NCI-H1092 treated with DMSO at 0.1 percent for 48 hours (cell line): ENCODE measurements around the gene ASB3.
"Not testable (repeated sequence)": the region's sequence is repeated elsewhere in the genome, so short reads cannot be mapped to it uniquely, and the experiment has no call there.

ENCODE experiments used
- DNase-seq: peaks from one replicate; lab custom pipeline; 2025; lab: John Stamatoyannopoulos, UW

The ASB3 gene

DNA sequence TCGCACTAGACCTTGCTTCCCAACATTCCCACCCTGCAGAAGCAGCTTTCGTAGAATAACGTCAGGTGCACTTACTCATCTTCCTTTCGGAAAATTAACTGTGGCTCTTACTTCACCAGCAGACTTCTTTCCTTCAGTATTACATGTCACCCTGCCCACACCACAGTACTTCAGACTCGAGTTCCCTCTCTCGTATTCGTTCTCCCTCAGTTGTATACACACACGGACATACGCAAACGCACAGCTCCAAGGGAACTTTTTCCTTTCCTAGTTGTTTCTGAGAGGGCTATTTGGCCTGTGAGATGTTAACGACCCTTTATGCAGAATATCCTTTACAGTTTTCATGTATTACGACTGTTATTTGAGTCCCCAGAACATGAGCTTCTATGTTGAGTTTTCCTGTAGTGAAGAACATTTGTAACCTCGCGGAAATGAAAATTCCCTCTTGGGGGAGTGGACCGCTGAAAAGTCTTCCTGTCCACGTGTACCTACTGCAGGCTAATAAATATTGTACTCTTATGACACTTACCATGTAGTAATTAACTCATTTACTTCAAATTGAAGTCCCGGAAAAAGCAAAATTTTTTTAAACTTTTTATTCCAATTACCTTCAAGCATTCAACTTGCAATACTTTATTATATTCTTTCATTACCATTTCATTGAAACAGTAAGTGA, 999 bp upstream of the ASB3 start:
- DNase-seq = no peak

DNA sequence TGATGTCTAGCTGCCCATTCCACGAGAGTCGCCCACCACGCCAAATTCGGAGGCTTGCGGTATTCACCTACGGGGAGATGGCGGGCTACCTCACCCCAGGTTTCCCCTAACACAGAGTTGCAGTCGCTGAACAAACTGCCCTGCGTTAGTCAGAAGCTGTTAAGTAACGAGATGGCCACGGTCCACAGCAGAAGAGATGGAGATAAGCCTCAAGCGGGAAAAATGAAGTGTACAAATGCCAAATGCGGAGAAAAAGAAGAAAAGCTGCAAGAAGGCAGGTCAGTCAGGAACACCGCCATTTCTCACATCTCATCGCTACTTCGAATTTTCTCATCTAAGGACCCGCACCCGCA, 425 bp downstream of the ASB3 start:
- DNase-seq = peak; percentile 44

DNA sequence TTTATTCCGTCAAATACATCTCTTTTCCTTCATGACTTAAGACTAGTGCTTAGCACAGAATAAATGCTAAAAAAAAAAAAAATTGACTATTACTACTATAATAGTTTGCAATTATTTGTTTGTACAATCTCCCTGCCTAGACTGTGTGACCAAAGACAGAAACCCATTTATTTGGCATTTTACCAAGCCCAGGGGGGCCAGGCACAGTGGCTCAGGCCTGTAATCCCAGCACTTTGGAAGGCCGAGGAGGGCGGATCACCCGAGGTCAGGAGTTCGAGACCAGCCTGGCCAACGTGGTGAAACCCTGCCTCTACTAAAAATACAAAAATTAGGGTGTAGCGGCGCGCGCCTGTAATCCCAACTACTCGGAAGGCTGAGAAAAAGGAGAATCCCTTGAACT, 1.4 kb downstream of the ASB3 start:
- DNase-seq = no peak

DNA sequence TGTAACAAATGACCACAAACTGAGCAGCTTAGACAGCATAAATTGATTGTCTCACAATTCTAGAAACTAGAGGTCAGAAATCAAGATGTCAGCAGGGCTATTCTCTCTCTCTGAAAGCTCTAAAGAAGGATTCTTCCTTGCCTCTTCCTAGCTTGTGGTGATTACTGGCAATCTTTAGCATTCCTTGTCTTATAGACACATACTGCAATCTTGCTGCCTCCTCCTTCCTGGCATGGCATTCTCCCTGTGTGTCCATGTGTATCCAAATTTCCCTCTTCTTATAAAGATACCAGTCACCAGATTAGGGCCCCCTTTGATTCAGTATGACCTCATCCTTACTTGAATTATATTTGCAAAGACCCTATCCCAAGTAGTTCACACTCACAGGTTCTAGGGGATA, 2.3 kb downstream of the ASB3 start:
- DNase-seq = no peak

DNA sequence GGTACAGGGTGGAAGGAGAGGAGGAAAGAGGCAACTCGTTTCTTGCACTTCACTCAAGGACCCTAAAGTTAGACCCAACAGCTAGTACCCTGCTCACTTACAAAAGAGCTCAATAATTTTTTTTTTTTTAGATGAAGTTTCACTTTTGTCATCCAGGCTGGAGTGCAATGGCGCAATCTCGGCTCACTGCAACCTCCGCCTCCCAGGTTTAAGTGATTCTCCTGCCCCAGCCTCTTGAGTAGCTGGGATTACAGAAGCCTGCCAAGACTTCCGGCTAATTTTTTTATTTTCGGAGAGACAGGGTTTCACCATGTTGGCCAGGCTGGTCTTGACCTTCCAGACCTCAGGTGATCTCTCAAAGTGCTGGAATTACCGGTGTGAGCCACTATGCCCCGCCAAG, 4.1 kb downstream of the ASB3 start:
- no peak for DNase-seq

DNA sequence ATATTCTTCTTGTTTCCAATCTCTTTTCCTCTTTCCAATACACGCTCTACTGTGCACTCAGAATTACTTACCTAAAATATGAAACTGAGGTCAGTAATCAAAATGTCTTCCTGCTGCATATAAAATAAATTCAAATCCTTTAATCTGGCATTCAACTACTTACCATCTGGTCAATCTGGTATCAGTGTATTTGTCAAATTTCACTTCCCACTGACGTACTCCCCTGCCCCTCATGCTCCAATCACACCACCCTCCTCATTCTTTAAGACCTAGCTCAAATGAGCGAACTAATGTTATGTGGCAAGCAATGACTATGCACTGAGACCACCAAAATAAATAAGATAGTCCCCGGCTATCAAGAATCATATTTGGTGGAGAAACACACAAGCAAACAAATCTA, 6.7 kb downstream of the ASB3 start:
- no peak for DNase-seq

DNA sequence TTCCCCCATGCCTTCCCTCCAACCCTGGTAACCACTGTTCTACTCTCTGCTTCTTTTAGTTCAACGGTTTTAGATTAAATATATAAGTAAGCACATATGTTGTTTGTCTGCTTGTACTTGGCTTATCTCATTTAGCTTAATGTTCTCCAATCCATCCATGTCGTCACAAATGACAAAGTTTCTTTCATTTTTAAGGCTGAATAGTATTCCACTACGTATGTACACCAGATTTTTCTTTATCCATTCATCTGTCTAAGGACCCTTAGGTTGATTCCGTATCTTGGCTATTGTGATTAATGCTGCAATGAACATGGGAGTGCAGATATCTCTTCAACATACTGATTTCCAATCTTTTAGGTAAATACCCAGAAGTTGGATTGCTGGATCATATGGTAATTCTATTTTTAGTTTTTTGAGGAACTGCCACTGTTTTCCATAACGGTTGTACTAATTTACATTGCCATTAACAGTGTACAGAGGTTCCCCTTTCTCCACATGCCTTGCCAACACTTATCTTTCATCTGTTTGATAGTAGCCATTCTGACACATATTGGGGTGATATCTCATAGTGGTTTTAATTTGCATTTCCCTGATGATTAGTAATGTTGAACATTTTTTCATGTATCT, 8.1 kb downstream of the ASB3 start:
- no peak for DNase-seq

DNA sequence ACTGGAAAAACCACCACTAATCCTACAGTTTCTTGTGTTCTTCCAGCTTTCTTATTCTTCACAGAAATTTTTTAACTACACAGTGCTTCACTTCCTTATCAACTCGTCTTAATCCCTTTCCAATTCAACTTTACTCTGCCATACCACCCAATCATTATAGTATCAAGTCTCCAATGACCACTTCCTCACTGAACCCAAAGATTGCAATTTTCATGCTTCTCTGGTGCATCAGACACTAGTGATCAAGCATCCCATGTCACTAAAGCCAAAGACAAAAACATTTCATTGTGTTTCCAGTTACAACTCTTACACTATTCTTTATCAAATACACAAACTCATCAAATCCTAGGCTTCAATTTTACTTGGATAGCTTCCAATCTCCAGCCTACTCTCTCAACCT, 9.6 kb downstream of the ASB3 start:
- DNase-seq = no peak

DNA sequence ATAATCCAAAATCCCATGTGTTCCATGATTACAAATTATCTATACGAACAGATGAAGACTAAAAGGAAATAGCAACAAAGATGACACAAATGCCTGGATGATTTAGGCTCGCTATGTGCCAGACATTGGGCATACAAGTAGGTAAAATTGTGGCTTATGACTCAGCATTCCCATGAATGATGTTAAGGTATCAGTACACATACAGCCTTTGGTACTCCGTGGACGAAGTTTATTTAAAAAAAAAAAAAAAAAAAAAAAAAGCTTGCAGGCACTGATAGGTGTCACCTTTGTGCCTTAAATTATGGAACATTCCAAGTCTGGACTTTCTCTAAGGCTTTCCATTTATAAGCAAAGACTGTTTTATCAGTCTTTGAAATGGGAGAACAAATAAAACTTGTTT, 16.5 kb downstream of the ASB3 start:
- DNase-seq = no peak

DNA sequence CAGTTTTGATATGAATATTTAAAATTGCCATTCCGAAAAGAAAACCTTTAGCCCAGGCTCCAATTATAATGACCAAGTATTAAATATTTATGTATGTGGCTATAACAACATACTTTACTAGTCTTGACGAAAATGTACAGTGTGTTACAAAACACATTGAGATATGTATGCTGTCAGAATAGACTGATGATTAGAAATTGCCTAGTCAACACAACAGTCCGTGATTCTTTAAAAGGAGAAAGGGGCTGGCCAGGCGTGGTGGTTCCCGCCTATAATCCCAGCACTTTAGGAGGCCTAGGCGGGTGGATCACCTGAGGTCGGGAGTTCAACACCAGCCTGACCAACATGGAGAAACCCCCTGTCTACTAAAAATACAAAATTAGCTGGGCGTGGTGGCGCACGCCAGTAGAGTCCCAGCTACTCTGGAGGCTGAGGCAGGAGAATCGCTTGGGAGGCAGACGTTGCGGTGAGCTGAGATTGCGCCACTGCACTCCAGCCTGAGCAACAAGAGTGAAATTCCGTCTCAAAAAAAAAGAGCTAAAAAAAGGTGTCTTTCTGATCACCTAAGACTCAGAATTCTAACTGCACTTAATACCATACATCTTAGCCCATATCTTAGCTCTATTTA, 17.3 kb downstream of the ASB3 start:
- DNase-seq = no peak

DNA sequence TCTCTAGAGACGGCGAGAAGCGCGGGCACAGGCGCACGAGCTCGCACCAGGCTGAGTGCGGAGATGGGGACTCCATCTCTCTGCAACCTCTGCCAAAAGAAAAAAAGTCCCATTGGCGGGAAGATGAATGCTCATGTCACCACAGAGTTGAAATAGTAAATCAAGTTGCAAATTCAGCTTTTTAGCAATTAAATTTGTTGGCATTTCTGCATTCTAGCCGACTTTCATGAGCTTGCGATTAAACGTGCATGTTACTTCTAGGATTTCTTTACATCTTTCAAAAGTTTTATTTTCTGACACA, 18.6 kb downstream of the ASB3 start:
- no peak for DNase-seq

DNA sequence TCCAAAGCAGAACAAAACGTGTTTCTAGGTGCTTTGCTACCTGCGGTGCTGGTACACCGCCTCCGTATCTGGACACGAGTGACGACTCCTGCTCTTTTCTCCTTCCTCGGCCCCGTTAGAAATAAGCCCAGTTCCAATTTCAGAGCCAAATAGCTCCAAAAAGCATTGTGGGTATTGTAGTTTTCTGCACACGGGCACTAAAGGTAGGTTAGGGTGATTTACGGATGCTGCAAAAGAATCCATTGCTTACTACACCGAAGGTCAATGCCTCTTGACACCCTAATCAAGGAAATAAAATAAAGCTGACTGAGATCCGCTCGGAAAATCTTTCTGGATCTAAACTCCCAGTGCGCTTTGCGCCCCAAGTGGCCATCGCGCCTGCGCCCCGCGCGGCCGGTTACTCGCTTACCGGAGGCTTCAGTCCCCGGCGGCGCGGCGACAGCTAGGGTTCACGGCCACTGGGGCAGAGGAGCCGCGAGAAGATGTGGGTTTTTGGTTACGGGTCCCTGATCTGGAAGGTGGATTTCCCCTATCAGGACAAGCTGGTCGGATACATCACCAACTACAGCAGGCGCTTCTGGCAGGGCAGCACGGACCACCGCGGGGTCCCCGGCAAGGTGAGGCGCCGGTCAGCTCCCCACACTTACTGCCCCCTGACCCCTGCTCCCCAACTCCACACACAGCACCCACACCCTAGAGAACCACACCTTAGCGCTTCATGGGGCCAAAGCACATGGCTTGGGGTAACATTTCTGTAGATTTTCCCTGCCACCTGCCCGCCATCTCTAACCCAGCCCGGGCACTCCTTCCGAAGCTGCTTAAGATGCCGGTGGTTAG, 19.1 kb downstream of the ASB3 start, which contains the start of gene CHAC2:
Gene CHAC2 (plus strand): TSS at position 400 of the 837 bp plus-strand sequence. CDS start 83 bp downstream, at position 483.
- peak; percentile 70 for DNase-seq

DNA sequence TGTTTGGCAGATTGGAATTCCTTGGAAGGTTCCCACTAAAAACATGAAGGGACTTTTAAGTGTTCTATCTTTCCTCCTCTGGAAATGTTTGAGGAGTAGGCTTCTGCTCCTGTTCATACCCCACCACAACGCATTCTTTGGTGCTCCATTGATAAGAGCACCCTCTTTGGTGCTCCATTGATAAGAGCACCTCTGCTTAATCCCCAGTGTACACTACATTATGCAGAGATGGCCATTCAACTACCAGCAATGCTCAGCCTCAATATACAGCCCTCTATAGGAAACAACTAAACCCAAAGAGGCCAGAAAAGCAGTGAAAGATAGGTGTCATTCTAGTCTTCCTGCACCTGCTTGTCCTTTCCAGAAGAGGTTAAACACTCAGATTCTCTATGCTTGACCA, 21.0 kb downstream of the ASB3 start:
- DNase-seq = no peak

DNA sequence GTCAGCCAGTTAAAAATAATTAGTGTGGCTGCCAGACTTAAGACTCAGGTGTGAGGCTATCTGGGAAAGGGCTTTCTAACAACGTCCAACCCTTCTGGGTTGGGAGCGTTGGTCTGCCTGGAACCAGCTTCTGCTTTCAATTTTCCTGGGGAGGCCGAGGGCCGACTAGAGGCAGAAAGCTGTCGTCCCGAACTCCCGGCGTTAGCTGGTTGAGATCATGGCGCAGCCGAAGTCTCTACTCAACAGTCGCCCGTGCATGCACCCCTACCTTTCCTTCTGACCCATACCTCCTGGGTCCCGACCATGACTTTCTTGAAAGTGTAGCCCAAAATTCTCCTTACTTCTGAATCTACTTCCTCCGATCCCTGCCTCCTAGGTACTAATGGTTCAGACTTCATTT, 29.5 kb downstream of the ASB3 start:
- not testable (repeated sequence) for DNase-seq

DNA sequence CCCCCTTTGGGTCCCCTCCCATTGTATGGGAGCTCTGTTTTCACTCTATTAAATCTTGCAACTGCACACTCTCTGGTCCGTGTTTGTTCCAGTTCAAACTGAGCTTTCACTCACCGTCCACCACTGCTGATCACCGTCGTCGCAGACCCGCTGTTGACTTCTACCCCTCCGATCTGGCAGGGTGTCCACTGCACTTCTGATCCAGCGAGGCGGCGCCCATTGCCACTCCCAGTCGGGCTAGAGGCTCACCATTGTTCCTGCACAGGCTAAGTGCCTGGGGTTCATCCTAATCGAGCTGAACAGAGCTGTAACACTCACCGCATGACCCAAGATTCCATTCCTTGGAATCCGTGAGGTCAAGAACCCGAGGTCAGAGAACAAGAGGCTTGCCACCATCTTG, 30.1 kb downstream of the ASB3 start:
- DNase-seq = no peak

DNA sequence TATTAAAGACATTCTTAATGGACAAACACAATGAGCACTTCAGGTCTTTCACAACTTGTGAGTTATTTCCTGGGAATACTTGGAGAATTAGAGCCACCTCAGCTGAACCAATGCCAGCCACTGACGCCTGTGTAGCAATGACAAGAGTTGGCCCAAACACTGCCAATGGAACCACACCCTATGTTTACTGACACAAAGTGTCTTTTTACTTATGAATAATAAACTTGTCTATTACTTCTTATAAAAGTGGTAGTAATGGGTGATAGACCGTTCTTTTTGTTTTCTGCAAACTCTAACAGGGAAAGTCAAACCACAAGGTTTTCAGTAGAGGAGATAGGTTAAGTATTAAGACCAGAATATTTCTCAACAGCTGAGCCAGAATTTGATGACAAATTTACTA, 31.6 kb downstream of the ASB3 start:
- DNase-seq = no peak

DNA sequence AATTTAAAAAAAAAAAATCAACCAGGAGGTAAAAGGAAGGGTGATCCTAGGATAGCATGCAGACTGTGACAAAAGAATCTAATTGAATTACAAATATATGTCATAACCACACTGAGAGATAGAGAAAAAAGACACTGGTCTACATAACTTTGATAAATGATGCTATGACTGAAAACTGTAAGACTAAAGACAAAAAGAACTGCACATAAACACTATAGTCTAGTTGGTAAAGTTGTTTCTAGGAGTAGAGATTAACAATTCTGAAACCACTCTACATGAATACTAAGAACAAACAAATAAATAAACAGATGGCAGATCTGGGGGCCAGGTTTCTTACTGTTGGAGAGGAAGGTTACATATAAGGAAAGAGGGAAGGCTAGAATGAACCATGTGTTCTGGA, 33.7 kb downstream of the ASB3 start:
- DNase-seq = no peak

DNA sequence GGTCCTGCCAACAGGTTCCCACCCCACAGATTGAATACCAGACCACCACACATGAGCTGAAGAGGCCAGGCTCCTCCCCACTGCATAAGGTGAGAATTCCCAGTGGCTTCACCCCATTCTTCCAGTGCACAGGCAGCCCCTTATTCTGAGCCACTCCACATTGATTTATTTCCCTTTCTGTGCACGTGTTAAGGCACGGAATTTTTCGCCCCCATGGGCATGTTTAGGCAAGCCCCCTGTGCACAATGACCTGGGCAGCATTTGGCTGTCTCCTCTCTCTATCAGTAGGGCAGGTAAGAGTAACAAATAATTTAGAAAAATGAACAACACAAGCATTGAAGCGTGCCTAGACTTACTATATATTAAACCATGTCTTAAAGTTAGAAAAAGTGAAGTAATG, 34.4 kb downstream of the ASB3 start:
- DNase-seq = no peak

DNA sequence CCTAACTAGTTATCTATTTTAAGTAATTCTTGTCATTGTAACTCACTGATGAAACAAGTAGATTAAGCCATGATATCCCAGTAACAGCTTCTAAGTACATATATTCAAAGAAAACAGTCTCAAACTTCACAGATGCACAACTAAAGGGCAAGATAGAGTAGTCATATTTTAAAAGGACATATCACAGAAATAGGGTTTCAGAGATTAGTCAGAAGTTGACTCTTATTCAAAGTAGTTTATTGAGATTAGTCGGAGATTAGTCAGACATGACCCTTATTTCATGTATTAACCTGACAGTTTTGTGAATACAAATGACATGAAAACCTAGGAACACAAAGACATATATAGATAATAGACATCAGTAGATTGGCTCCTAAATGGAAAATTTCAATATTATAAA, 35.0 kb downstream of the ASB3 start:
- no peak for DNase-seq

DNA sequence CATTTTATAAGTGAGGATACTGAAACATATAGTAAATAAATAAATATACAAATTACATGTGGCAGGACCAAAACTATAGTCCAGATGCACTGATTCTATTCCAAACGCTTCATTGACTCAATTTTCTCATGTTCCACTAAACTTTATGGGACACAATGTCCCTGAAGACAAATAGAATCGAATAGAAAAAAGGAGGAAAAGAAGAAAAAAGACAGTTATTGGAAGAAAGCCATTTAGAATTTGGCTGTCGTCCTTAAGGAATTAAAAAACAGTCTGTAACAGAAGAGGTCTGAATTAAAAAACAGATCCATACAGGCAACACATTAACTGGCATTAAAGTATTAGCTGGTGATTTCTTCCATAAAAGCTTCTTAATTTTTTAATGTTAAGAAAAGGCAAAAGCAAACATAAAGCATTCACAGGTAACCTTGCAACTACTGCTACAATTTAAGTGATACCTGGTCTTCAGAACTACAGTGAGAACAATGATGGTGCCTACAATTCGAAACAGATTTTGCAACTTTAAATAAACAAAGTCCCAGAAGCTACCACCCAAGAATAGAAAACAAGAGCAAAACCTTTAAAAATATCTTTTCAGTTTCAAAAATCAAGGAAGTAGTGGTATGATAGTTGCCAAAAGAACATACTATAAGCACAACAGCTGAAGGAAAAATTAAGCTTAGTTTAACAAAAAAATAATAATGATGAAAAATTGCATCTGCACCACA, 36.5 kb downstream of the ASB3 start:
- no peak for DNase-seq

DNA sequence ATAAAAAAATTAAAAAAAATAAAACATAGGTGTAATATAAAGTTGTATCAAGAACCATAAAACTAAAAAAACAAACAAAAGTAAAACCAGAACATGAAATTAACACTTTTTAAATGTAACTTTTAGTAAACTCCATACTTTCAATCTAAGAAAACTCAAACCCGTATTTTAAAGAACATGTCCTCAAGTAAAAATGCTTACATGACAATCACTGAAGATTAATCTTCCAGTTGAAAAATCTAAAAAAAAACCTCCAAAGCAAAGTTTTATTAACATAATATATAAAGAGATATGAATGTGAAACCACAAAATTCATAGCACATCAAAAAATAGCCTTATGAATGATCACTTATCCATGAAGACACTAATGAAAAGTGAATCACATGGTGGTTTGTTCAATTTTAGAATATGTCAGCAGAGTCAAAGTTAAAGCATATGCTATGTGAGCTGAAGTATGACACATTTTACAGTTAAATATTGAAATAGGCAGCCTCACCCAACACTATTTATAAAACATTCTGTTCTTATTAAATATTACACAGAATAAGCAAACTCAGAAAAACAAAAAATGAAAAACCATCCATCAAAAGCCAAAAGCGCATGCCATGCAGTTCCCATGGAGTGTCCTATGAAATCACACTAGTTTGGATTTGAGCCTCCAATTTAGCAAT, 42.2 kb downstream of the ASB3 start:
- DNase-seq = no peak

DNA sequence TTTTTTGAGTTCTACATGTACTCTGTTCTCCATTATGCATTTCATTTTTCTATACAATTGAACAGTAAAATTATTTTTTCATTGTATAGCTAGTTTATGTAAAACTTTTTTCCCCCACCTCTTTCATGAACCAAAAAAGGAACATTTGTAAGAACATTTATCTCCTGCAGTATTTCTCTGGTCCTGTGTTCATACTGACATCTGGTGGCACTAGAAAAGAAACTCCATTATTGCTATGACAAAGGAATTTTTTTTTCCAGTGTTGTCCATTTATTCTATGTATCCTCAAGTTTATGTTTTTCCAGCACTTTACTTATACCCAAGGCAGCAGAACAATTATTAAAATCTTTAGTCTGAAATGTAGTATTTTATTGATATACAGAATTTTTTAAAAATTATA, 46.6 kb downstream of the ASB3 start:
- DNase-seq = peak; percentile 6
